WI38 (cell line): ENCODE results near the gene NLGN1.

Experiments
- H3K4me3 ChIP-seq: 2 replicates; pipeline ENCODE4 v1.5.1; 2011; ENCODE audit warnings: low read depth, mild to moderate bottlenecking, control low read depth, low read length
- TF ChIP-seq, protein P1 (sequence below): IDR thresholded peaks from 2 replicates; pipeline ENCODE4 v1.5.1; 2012; ENCODE audit warnings: low read depth, mild to moderate bottlenecking, control low read depth, low read length

Gene NLGN1

DNA sequence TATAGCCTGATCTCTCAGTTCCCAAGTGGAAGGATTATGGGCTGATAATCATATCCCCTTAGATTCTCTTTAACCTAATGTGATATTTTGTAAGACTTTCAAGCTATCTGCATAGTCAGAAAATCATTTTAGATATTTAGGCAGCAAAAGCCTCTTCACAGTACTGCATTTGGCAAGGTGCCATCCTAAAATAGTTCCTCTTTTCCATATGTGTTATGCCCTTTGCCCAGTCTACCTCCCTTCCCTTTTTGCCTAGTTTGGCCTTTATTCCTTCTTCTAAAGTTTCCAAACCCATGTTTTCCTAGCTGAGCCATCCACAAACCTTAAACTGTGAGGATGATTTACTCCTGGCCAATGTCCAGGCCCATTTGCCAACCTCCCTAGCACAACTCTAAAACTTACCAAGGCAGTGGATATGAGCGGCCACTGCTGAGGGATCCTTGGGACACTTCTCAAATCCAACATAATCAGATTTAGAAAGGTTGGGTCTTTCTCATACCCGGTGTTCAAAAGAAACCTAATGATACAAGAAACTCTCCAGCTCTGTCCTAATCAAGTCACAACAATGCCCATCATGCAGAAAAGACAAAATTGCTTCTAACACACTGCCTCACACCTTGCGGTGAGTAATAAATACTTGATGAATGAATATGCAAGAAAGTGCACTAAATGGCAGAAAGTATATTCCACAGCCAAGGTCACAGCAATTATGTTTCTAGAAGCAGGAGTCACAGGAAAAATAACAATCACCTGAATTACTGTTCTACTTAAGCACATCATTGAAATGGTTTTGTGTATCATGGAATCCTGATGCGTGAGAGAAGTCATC lies 493.9 kb downstream of the NLGN1 start:
- TF ChIP-seq, protein P1, sequence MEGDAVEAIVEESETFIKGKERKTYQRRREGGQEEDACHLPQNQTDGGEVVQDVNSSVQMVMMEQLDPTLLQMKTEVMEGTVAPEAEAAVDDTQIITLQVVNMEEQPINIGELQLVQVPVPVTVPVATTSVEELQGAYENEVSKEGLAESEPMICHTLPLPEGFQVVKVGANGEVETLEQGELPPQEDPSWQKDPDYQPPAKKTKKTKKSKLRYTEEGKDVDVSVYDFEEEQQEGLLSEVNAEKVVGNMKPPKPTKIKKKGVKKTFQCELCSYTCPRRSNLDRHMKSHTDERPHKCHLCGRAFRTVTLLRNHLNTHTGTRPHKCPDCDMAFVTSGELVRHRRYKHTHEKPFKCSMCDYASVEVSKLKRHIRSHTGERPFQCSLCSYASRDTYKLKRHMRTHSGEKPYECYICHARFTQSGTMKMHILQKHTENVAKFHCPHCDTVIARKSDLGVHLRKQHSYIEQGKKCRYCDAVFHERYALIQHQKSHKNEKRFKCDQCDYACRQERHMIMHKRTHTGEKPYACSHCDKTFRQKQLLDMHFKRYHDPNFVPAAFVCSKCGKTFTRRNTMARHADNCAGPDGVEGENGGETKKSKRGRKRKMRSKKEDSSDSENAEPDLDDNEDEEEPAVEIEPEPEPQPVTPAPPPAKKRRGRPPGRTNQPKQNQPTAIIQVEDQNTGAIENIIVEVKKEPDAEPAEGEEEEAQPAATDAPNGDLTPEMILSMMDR: no peak
- H3K4me3 ChIP-seq: no peak overlapping the region

DNA sequence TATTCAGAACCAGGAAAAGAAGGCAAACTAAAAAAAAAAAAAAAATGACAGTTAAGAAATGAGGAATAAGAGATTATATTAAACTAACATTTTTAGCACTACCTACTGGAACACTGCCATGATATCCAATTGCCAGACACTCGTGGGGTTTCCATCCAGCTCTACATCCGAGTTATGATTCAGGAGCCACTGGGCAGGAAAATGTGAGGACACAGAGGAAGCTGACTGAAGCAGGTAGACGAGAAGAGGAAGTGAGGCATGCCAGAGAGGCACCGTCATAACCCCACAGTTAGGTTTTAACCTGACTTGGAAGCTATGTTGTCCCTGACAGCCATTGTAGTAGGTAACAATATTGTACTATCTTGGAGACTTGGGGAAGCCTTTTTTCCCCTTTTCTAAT lies 495.0 kb downstream of the NLGN1 start:
- TF ChIP-seq, protein P1: no peak
- H3K4me3 ChIP-seq: no peak overlapping the region

DNA sequence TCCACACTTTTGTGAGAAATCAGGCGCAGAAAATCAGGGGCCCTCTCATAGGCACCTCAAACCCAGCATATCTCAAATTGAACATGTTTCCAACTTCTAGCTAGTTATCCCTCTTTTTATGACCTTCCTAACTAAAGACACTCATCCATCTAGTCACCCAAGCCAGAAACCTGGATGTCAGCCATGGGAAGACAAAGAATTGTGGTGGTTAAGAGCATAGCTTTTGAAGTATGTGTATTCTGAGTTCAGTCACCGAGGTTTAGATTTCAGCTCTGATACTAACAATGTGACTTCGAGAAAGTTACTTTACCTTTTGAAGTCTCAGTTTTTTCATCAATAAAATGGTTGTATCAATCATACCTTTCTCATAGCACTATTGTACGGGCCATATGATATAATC lies 495.5 kb downstream of the NLGN1 start:
- no peak overlapping the region for H3K4me3 ChIP-seq
- TF ChIP-seq, protein P1: no peak

DNA sequence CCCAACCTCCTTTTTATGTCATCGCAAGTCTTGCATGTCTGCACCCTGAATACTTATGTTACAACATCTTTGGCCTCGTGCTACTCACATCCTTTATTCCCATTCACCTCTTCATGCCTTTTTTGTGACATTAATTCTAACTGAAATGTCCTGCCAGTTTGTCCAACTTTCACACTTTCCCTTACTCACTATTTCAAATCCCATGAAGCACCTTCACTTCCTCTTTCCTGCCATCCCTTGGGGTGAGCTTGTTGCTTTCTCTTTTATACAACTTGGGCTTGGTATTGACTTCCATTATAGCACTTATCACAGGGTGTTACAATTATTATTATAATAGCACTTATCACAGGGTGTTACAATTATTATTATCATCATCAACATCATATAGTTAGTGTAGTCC lies 496.3 kb downstream of the NLGN1 start:
- no peak overlapping the region for H3K4me3 ChIP-seq
- TF ChIP-seq, protein P1: no peak

DNA sequence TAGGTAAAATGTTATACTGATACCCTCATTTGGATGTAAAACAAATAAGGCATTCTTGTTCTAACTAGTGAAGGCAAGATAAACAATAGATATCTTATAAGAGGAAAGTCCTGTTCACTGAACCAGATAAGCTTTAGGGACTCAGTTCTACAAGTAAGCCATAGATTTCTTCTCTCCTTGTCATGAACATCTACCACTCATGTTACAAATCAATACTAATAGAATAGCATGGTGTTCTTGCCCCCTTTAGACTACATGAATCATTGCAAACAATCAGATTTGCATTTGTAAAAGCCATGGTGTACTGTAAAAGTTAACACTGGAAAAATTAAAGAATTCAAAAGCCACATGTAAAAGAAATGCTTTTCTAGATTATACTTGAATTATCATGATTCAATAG lies 500.1 kb downstream of the NLGN1 start:
- TF ChIP-seq, protein P1: no peak

DNA sequence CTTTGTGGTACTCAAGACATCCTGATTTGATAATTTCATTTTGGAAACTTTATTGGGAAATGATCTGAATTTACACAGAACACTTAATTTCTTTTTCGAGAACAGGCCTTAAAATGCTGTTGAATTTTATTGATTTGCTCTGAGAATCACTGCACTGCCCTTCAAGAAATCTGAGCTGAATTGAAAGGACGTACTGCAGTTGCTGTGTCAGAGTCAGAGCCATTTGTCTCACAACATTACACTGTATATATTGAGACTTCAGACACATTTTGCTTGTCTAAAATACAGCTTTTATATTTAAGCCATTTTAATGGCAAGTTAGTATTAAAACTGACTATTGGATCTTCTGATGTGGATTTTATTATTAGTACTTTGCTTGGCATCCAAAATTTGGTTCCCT lies 504.1 kb downstream of the NLGN1 start:
- TF ChIP-seq, protein P1: no peak
- no peak overlapping the region for H3K4me3 ChIP-seq

More for the DNA sequence above, 500.1 kb downstream of the NLGN1 start:
- no peak overlapping the region for H3K4me3 ChIP-seq

DNA sequence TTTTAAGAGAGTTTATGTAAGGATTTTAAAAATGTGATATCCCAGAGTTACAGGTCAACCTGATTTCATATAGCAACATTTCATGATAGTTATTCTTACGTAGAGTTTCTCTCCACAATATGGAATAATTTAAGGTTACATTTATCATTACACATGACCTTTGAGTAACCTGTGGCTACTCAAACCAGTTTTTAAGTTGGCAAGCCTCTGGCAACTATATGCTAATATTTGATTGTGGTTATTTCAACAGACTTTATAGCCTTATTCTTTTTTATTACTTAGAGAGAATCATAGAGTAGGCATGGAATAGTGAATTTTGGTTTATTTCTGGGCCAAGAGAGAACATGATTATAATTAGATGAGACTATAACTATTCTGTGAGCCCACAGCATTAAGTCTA lies 504.9 kb downstream of the NLGN1 start:
- TF ChIP-seq, protein P1: no peak
- H3K4me3 ChIP-seq: no peak overlapping the region
